GM19372 (cell line): ENCODE results near the gene MINDY1.

Experiments used
- ATAC-seq: cut with Tn5 transposase; IDR thresholded peaks from one replicate; pipeline ENCODE4 v1.9.1; 2021; ENCODE audit warnings: mild to moderate bottlenecking, low read depth, moderate library complexity; ENCODE audit not compliant: unreplicated experiment

Gene MINDY1

GRCh38 chr1:150969626-150970025, 37.1 kb downstream of the MINDY1 start:
- ATAC-seq = no peak

- no peak for ATAC-seq
These were observed 38.2 kb downstream of the MINDY1 start for GRCh38 chr1:150968491-150968890.

GRCh38 chr1:150967936-150968335, 38.8 kb downstream of the MINDY1 start:
- ATAC-seq = no peak

- no peak for ATAC-seq
These were observed 40.7 kb downstream of the MINDY1 start for GRCh38 chr1:150966011-150966410.

GRCh38 chr1:150965605-150966004, 41.1 kb downstream of the MINDY1 start:
- ATAC-seq = no peak

DNA sequence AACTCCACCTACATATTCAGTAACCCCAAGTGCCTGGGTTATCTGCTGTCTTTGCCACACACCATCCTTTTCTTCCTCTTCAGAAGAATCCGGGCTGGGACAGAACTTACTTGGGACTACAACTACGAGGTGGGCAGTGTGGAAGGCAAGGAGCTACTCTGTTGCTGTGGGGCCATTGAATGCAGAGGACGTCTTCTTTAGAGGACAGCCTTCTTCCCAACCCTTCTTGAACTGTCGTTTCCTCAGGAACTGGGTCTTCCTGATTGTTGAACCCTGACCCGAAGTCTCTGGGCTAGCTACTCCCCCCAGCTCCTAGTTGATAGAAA, 42.6 kb downstream of the MINDY1 start:
- no peak for ATAC-seq

DNA sequence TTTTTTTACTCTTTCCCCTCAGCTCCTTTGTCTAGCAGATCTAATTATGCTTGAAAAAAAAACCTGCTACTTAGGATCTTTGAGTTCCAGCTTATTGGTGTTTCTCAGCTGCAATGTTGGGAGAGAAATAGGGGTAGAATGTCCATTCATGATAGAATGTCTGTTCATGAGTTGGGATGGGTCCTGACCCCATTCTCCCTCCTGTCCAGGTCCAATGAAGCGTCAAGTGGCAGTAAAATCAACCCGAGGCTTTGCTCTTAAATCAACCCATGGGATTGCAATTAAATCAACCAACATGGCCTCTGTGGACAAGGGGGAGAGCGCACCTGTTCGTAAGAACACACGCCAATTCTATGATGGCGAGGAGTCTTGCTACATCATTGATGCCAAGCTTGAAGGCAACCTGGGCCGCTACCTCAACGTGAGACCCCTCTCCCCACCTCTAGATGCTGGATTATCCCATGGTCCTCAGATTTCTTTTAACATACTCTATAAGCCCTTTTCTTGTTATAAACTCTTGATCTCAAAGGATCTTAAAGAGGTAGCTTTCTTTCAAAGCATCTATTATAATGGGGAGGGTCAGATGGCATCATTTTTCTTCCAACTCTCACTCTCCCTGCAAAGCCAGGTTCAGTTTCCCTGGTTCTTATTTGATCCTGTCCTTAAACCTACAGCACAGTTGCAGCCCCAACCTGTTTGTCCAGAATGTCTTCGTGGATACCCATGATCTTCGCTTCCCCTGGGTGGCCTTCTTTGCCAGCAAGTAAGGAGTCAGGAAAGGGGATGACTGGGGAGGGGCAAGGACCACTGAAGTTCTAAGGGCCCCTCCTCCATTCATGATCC, 43.2 kb downstream of the MINDY1 start:
- ATAC-seq = no peak

- ATAC-seq = no peak
These were observed 44.9 kb downstream of the MINDY1 start for GRCh38 chr1:150961756-150962155.

GRCh38 chr1:150960646-150961045, 46.1 kb downstream of the MINDY1 start:
- ATAC-seq = no peak

DNA sequence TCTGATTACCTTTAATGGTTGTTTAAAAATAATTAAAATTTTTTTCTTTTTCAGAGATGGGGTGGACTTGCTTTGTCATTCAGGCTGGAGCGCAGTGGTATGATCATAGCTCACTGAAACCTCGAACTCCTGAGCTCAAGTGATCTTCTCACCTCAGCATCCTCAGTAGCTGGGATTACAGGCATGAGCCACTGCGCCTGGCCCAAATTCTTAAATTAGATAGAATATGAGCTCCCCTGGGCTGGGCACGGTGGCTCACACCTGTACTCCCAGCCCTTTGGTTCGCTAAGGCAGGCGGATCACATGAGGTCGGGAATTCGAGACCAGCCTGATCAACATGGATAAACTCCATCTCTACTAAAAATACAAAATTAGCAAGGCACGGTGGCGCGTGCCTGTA, 49.0 kb downstream of the MINDY1 start:
- ATAC-seq = no peak

- ATAC-seq = no peak
These were observed 51.4 kb downstream of the MINDY1 start for GRCh38 chr1:150955280-150955679.

DNA sequence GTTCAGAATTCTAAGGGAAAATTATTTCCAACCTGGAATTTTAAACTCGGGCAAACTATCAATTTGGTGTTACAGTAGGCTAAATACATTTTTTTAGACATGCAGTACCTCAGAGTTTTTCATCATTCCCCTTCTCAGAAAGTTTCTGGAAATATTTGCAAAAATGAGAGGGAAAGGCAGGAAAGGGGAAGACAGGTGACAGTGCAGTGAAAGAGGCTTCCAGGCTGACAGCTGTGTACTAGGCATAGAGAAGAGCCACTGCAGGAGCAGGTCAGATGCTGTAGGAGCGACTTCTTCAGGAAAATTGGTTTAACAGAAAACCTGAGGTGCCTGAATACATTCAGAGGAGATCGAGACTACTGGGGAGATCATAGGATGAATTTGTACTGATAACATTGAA, 52.0 kb downstream of the MINDY1 start:
- no peak for ATAC-seq
